RWPE2 (cell line): ENCODE data around the gene CYTL1.

Experiments
- ATAC-seq: fragments of 200-7000 bp; cut with Tn5 transposase; 3 replicates; pipeline ENCODE4 v1.9.1; 2021; ENCODE audit warnings: low read depth
- DNase-seq: peaks from one replicate; pipeline ENCODE4 v3.0.0-alpha.2; 2020; ENCODE audit warnings: low spot score
- H3K27ac ChIP-seq: fragments of 450-650 bp; 2 replicates; pipeline ENCODE4 v1.5.1; 2017; ENCODE audit warnings: mild to moderate bottlenecking; ENCODE audit not compliant: poor library complexity, severe bottlenecking
- H3K27me3 ChIP-seq: fragments of 250-450 bp; sonication (Bioruptor Pico); 2 replicates; pipeline ENCODE4 v1.5.1; 2021; ENCODE audit warnings: mild to moderate bottlenecking, moderate library complexity; ENCODE audit not compliant: insufficient read depth, poor library complexity, severe bottlenecking
- H3K36me3 ChIP-seq: fragments of 250-450 bp; sonication (Bioruptor Pico); 2 replicates; pipeline ENCODE4 v1.5.1; 2020; ENCODE audit warnings: low read depth, mild to moderate bottlenecking, moderate library complexity
- H3K4me1 ChIP-seq: fragments of 250-450 bp; sonication (Bioruptor Pico); 2 replicates; pipeline ENCODE4 v1.5.1; 2021; ENCODE audit warnings: mild to moderate bottlenecking, moderate library complexity; ENCODE audit not compliant: insufficient read depth, poor library complexity, severe bottlenecking
- H3K4me3 ChIP-seq: fragments of 250-450 bp; sonication (Bioruptor Pico); 2 replicates; pipeline ENCODE4 v1.5.1; 2021; ENCODE audit warnings: mild to moderate bottlenecking, moderate library complexity; ENCODE audit not compliant: severe bottlenecking
- H3K9me3 ChIP-seq: fragments of 250-450 bp; sonication (Bioruptor Pico); 2 replicates; pipeline ENCODE4 v1.5.1; 2021; ENCODE audit warnings: mild to moderate bottlenecking, moderate library complexity; ENCODE audit not compliant: severe bottlenecking
- TF ChIP-seq, protein P1 (sequence below): fragments of 450-650 bp; IDR thresholded peaks from one replicate; pipeline ENCODE4 v1.5.1; 2017; ENCODE audit warnings: mild to moderate bottlenecking, moderate library complexity; ENCODE audit not compliant: poor library complexity, severe bottlenecking

The CYTL1 gene

DNA sequence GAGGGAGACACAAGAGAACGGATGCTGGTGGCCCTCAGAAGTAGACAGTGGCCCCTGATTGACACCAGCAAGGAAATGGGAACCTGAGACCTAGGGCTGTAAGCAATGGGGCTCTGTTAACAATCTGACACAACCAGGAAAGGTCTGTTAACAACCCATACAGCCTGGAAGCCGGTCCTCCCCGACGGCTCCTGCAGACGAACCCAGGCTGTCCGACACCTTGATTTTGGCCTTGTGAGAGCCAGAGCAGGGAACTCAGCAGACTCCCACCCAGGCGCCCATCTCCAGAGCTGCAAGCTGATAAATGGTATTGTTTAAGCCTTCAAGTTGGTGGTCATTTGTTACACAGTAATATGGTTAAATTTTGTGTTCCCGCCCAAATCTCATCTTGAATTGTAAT, 10.2 kb upstream of the CYTL1 start:
- Histone ChIP-seq H3K27me3 (no peaks in the 10 kb centered on the region), H3K4me1 (peaks cover 3% of the 10 kb centered on the region), H3K27ac (no peak overlapping the region), H3K4me3 (no peak overlapping the region), H3K9me3 (no peaks in the 10 kb centered on the region), H3K36me3 (no peaks in the 10 kb centered on the region)
- TF ChIP-seq, protein P1, sequence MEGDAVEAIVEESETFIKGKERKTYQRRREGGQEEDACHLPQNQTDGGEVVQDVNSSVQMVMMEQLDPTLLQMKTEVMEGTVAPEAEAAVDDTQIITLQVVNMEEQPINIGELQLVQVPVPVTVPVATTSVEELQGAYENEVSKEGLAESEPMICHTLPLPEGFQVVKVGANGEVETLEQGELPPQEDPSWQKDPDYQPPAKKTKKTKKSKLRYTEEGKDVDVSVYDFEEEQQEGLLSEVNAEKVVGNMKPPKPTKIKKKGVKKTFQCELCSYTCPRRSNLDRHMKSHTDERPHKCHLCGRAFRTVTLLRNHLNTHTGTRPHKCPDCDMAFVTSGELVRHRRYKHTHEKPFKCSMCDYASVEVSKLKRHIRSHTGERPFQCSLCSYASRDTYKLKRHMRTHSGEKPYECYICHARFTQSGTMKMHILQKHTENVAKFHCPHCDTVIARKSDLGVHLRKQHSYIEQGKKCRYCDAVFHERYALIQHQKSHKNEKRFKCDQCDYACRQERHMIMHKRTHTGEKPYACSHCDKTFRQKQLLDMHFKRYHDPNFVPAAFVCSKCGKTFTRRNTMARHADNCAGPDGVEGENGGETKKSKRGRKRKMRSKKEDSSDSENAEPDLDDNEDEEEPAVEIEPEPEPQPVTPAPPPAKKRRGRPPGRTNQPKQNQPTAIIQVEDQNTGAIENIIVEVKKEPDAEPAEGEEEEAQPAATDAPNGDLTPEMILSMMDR, result no peak
- ATAC-seq, result no peak
- DNase-seq, result no peak

DNA sequence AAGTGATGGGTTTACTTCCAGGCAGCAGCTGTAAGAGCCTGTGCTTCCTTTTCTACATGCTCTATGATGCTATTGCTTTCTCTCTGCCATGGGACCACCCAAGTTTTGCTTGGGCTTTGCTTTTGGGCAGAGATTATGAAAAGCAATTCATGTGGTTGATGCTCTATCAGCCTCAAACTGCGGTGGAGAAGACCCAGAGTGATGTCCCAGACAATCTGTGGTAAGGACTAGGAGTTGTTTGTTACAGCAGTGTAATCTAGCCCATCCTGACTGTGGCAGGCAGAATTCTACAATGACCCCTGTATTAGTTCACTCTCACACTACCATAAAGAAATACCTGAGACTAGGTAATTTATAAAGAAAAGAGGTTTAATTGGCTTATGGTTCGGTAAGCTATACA, 9.2 kb upstream of the CYTL1 start:
- no peaks in the 10 kb centered on the region for H3K27me3 ChIP-seq
- ATAC-seq, result no peak

DNA sequence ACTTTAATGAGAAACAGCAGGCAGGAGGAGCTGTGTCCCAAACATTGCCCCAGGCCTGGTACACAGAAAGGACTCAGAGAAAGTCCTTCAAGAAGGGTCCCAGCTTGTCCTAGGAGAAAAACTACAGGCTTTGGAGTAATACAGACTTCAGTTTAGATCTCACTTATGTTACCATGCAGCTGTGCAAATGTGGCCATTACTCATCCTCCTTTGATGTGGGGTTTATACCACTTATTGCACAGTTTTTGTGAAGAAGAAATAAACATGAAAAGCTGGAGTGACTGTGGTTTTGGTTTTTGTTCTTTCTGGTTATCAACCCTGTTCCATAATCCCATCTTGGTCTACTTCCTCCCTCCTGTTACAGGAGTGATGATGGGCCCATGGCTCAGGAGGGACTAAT, 8.1 kb upstream of the CYTL1 start:
- Histone ChIP-seq H3K4me3 (no peak overlapping the region), H3K36me3 (no peaks in the 10 kb centered on the region), H3K27ac (no peak overlapping the region), H3K27me3 (no peaks in the 10 kb centered on the region), H3K9me3 (no peaks in the 10 kb centered on the region), H3K4me1 (no peaks in the 10 kb centered on the region)
- TF ChIP-seq, protein P1, result no peak
- ATAC-seq (no peak), DNase-seq (no peak)

More for the DNA sequence above, 9.2 kb upstream of the CYTL1 start:
- Histone ChIP-seq H3K4me1 (peaks cover 2% of the 10 kb centered on the region), H3K4me3 (no peak overlapping the region), H3K36me3 (no peaks in the 10 kb centered on the region), H3K27ac (no peak overlapping the region), H3K9me3 (no peaks in the 10 kb centered on the region)
- DNase-seq, result no peak
- TF ChIP-seq, protein P1, result no peak

DNA sequence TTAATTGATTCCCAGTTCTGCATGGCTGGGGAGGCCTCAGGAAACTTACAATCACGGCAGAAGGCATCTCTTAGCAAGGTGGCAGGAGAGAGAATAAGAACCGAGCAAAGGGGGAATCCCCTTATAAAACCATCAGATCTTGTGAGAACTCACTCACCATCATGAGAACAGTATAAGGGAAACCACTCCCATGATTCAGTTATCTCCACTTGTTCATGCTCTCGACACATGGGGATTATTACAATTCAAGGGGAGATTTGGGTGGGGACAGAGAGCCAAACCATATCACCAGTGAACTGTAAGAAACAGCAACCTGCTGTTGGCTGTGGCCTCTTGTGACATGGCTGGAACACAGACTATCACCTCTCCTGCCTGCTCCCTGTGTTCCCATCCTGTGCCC, 7.1 kb upstream of the CYTL1 start:
- H3K27ac ChIP-seq, result no peak overlapping the region
- H3K27me3 ChIP-seq, result no peaks in the 10 kb centered on the region
- no peaks in the 10 kb centered on the region for H3K36me3 ChIP-seq
- no peaks in the 10 kb centered on the region for H3K4me1 ChIP-seq
- H3K9me3 ChIP-seq, result no peaks in the 10 kb centered on the region
- no peak for ATAC-seq
- TF ChIP-seq, protein P1, result no peak
- no peak for DNase-seq
- no peak overlapping the region for H3K4me3 ChIP-seq

DNA sequence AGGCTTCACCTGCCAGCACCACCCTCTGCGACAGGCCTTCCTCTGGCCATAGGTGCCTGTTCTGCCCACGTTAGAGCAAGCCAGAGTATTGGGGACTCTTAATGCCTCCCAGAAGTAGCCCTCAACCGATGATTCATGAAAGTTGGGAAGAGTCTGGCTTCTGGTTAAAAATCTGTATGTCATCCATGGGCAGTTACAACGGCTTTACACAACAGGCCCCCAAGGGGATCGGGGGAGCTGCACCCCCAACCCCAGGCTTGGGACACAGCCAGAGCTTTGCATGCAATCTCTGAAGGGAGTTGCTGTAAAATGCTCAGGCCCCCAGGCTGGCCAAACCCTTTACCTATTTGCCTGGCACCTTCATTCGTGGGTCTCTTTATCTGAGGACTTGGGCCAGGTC, 5.4 kb upstream of the CYTL1 start:
- no peaks in the 10 kb centered on the region for H3K36me3 ChIP-seq
- H3K4me1 ChIP-seq, result no peaks in the 10 kb centered on the region
- no peak for ATAC-seq
- DNase-seq, result no peak
- no peak overlapping the region for H3K4me3 ChIP-seq
- TF ChIP-seq, protein P1, result no peak
- no peaks in the 10 kb centered on the region for H3K27me3 ChIP-seq
- H3K27ac ChIP-seq, result no peak overlapping the region
- H3K9me3 ChIP-seq, result no peaks in the 10 kb centered on the region
